ENCODE data around the gene MVD. TPM values are rescaled to one million over a fixed set of nuclear protein-coding genes. Genes with fewer than 3 reads are reported as not detected.

MVD gene
- total RNA-seq, result 63.3 and 119 TPM in 2 replicates

DNA sequence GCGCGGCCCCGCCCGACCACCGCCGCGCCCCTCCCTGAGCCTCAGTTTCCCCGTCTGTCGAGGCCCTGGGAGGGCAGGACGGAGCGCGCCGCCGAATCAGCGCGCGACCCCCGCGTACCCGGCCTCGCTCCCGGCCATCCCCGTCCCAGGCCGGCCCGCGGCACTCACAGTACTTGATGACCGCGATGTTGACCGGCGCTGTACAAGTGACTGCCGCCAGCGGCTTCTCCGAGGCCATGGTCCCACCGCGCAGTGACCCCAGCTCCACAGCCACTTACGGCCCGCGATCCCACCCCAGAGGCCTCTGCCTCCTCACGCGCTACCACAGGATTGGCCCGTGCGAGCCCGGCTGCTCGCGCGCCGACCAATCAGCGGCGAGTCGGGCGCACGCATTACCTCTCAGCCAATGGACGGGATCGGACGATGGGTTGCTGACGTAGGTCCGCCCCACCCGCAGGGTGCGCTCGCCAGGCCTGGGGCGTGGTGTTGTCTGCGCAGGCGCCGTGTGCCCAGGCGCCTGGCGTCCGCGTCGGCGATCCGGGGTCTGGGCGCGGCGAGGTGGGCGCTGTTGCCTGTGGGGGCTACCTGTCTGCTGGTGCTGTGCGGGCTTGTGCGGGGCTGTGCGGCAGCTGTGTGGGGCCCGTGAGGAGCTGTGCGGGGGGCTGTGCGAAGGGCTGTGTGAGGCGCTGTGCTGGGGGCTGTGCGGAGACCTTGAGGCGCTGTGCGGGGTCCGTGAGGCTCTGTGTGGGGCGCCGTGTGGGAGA, at the start of gene MVD:
Gene MVD, minus strand, starts transcription at position 249 of the 764 bp plus-strand sequence. Its CDS starts 11 bp downstream, at position 238.
- peak; percentile 99 for DNase-seq

DNA sequence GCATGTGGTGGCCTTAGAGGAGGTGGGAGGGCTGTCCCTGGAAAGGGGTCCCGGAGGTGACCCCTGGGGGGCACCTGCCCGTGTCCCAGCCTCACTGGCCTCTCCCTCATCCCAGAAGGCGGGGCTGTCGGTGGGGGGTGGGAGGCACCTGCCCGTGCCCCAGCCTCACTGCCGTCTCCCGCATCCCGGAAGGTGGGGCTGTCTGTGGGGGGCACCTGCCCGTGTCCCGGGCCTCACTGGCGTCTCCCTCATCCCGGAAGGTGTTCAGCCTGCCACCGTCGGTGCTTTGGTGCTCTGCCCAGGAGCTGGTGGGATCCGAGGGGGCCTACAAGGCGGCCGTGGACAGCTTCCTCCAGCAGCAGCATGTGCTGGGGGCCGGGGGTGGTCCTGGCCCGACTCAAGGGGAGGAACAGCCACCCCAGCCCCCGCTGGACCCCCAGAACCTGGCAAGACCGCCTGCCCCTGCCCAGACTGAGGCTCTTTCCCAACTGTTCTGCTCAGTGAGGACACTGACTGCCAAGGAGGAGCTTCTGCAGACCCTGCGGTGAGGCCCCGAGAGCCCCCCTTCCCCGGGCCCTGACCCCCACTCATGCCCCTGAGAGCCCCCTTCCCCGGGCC, 49.6 kb upstream of the MVD start:
- no peak for DNase-seq

- DNase-seq, result no peak
Observed at GRCh38 chr16:88711750-88712340, 49.0 kb upstream of the MVD start.

DNA sequence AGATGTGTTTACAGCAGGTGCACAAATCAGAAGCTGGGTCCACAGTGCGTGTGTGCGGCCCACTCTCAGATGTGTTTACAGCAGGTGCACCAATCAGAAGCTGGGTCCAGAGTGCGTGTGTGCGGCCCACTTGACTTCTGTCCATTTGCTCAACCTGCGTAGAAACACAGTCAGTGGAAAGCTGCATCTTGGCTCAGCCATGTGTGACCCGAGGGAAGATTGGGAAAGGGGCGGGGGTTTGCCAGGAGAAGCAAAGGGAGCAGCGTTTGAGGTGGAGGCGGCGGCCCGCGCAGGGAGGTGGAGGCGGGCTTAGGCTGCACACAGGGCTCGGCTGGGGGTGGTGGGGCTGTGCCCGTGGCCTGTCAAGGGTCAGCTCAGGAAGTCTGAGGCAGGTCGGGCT, 47.7 kb upstream of the MVD start:
- DNase-seq, result no peak

DNA sequence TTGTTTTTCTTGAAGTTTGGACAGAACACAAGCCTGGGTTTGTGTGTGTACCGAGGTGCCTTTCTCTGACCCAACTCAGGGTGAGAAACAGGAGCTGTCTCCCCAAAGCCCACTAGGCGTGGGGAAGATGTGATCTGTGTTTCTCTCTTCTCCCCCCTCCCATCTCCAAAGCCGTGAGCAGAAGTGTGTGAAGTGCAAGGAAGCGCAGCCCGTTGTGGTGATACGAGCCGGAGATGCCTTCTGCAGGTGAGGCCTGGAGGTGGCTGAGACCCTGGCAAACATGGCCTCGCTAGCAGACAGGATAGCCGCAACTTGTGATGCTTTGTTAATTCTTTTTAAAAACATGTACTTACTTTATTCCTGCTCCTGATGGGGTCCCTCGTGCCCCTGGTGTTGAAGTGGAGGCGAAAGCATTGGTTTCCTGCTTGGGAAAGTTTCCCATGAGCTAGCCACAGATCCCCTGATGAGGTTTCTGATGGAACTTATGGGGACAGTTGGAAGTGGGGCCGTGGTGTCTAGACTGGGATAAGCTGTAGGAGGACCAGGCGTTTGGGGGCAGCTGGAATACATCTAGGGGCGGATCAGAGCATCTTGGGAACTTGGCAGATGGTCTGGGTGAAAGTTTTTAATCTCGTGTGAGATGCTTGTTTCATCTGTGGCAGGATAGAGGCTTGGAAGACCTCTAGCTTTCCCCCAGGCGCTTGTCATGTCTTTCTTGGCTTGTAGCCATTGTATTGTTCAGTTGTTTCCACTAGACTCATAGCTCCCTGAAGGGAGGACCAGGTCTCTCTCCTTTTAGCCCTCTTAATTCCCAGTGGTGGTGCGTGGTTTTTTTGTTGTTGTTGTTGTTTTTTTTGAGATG, 44.3 kb upstream of the MVD start:
- DNase-seq, result no peak

DNA sequence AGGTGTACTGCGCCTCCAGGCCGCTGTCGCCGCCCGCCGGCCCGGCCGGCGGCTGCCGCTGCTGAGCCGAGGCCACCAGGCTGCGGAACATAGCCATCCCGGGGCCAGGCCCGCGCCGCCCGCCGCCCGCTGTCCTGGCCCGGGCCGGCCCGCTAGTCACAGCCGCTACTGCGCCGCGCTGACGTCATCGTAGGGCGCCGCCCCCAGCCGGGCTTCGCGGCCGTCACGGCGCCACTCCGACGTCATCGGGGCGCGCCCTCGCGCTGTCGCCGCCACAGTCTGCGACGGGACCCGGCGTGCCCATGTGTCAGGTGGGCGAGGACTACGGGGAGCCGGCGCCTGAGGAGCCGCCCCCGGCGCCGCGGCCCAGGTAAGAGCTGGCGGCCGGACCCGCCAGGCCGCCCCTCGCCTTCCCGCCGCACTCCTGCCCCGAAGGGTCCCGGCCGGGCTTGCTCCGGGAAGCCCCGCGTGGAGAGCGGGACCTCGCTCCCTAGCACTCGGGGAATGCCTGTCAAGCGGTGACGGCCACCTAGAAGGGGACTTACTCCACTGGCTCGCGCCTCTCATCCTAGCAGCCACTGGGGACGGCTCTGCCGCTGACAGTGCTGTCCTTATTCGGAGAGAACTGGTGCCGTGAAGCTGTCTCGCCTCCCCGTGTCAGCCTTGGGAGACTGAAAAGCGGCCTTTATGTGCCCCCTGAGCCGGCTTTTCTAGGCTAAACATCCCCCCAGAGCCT, 43.5 kb upstream of the MVD start, which contains the start of the genes CTU2 and RNF166:
Gene CTU2, plus strand, starts transcription at position 275 of the 736 bp plus-strand sequence. Its CDS starts 28 bp downstream, at position 303.
Gene RNF166, minus strand, starts transcription at position 180 of the 736 bp plus-strand sequence. Its CDS starts 83 bp downstream, at position 97.
- DNase-seq, result peak; percentile 93

DNA sequence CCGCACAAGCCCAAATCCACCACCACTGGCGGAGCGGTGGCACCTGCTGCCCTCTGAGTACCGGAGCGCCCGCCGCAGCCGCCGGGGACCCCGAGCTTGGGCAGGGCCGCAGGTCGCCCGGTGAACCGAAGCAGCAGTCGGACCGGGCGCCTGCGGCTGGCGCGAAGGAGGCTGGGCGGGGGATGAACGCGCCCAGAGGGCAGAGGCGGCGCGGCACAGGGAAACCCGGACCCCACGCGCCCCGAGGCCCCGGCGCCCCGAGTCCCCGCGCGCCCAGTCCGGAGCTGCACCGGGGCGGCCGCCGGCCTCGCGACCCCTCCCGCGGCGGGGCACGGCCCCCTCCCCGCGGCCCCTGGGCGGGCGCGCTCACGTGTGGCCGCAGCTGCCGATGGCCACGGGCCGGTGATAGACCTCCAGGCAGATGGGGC, 42.9 kb upstream of the MVD start:
- DNase-seq, result no peak

DNA sequence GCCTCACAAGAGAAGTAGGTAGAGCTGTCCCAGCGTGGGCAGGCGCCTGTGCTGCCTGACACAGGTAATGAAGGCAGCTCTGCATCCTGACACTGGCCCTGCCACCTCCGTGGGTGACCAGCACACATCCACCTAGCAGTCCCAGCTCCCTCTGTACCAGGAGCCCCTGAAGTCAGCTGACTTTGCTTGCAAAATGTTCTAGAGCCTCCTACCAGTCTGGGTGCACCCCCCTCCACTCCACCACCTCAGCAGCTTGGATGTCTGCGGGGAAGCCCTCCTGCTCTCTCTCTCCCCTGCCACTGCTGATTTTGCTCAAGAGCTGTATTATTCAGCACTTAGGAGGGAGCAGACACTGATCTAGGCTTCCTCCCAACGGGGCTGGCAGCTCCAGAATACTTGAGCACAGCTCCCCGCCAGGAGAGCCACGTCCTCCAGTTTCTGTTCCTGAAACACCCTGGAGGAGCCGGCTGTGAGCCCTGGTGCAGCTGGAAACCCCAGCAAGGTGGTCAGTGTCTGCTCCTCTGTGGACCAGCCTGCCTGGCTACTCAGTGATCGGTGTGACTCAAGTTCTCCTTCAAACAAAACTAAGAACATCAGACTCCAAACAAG, 42.3 kb upstream of the MVD start:
- peak; percentile 31 for DNase-seq

- peak; percentile 53 for DNase-seq
Observed at GRCh38 chr16:88703486-88704309, 40.8 kb upstream of the MVD start.

GRCh38 chr16:88702371-88703210, 39.7 kb upstream of the MVD start:
- DNase-seq, result no peak

DNA sequence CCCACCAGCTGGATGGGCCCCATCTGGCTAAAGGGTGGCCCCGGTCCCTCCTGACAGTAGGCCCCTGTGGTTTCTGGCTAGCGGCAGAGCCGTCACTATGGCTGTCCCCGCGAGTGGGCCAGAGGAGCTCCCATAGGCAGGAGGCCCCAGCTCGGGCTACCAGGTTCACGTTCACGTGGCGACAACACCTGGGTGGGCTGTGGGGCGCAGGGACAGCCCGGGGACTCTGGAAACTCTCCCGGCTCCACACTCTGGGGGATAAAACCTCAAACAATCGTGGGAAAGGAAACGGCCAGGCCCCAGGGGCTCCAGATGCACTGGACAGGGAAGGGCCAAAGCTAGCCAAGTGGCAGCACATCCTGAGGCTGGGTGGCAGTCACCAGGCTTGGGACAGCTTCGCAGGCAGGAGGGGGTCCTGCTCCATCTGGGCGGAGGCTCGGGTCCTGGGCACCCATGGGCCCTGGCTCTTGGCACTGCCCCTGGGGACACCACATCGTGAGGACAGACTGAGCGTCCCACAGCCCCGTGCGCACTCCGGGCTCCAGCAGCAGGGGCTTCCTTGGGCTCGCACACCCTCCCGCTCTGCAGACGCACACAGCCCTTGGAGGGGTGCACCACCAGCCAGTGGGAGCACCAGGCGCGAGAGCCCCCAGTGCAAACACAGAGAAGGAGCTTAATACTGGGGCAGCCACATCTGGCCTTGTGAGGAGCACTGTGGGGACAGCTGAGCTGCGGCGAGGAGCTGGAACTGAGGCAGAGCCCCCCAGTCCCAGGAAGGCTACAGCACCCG, 38.9 kb upstream of the MVD start:
- DNase-seq, result peak; percentile 34

GRCh38 chr16:88700636-88701482, 38.0 kb upstream of the MVD start:
- DNase-seq, result peak; percentile 95

GRCh38 chr16:88700322-88700635, 37.4 kb upstream of the MVD start:
- no peak for DNase-seq

DNA sequence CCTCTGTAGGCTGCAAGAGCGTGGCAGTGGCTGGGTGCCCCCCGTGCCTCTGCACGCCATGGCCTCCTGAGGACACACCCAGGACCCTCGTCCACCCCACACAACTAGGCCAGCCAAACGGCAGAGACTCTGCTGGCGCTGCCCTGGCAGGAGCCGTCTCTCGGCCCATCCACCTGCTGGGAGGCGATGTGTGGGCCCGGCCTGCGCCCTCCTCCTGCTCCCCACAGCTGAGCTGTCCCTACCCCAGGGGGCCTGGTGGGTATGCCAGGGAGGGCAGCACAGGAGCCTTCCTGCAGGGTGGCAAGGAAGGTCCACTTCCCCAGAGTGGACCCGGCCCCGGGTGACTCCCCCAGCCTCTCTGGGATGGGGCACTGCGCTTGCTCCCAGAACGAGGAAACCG, 36.3 kb upstream of the MVD start:
- no peak for DNase-seq

DNA sequence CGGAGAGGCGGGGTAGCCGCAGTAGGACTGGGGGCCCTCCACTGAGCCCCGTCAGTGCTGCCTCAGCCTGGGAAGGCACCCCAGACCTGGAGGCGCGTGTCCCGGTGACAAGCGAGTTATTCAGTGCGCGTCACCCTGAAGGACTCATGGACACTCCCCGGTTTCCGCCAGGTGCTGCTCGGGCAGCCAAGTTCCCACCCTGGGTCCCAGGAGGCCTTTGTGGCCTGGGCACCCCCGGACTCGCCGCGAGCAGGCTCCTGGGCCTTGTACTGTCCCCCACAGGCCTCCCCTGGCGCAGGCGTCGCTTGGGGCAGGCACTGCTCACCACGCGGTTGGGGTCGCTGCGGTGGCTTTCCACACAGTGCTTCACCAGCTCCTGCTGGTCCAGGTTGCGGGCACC, 35.8 kb upstream of the MVD start:
- DNase-seq, result no peak

DNA sequence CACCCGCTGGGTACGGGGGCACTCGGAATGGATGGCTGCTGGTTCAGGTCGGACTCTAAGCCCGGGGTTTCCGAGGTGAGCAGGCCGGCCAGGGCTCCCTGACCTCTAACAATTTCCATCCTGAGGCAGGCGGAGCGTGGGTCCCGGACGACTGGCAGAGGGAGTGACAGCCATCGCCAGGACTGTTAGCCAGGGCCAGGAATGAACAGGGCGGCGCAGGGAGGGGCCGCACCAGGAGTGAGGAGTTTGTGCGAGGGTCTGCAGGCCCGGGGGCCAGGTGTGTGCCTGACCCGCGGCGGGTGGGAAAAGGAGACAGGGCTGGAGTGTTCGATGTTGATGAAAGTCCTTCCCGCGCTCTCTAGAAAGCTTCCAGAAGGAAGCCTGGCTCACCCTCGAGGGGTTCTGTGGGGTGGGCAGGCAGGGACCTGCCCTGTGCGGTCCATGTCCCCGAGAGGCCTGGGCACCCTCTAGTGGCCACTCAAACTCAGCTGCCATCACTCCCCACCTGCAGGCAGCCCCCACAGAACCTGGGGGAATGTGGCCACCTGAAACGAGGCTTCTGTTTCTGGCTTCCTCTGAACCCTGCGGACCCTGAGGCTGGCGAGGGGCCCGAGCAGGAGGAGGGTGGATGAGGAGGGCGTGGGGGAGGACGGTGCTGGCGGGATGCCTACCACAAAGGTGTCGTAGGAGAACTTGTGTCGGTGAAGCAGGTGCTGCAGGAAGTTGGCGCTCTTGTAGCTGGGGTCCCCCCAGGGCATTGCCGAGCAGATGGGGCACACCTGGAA, 35.1 kb upstream of the MVD start:
- peak; percentile 47 for DNase-seq

Measured in dermis blood vessel endothelial cell (primary cell).